GM18499 (cell line): ENCODE measurements around the gene CHN2.

Experiments used
- ATAC-seq: cut with Tn5 transposase; IDR thresholded peaks from one replicate; pipeline ENCODE4 v1.9.1; 2021; ENCODE audit warnings: moderate number of reproducible peaks; ENCODE audit not compliant: insufficient read depth, unreplicated experiment

The CHN2 gene

GRCh38 chr7:29381206-29382094 lies 186.9 kb downstream of the CHN2 start:
- no peak for ATAC-seq

GRCh38 chr7:29384277-29384676 lies 189.7 kb downstream of the CHN2 start:
- ATAC-seq, result no peak

- no peak for ATAC-seq
Measured at GRCh38 chr7:29385214-29385814, 190.7 kb downstream of the CHN2 start.

GRCh38 chr7:29386196-29386765 lies 191.7 kb downstream of the CHN2 start:
- no peak for ATAC-seq

GRCh38 chr7:29391262-29391661 lies 196.7 kb downstream of the CHN2 start:
- no peak for ATAC-seq

GRCh38 chr7:29394321-29394720 lies 199.7 kb downstream of the CHN2 start:
- ATAC-seq, result no peak

- no peak for ATAC-seq
Measured at GRCh38 chr7:29396563-29396962, 202.0 kb downstream of the CHN2 start.

GRCh38 chr7:29397398-29397797 lies 202.8 kb downstream of the CHN2 start:
- ATAC-seq, result no peak

GRCh38 chr7:29398011-29398410 lies 203.4 kb downstream of the CHN2 start:
- ATAC-seq, result no peak

GRCh38 chr7:29400437-29400836 lies 205.9 kb downstream of the CHN2 start:
- ATAC-seq, result no peak

GRCh38 chr7:29401769-29402168 lies 207.2 kb downstream of the CHN2 start:
- no peak for ATAC-seq

- ATAC-seq, result no peak
Measured at GRCh38 chr7:29405891-29406290, 211.3 kb downstream of the CHN2 start.

- ATAC-seq, result no peak
Measured at GRCh38 chr7:29406366-29406765, 211.8 kb downstream of the CHN2 start.

- ATAC-seq, result no peak
Measured at GRCh38 chr7:29408841-29409243, 214.3 kb downstream of the CHN2 start.

- no peak for ATAC-seq
Measured at GRCh38 chr7:29410996-29411395, 216.4 kb downstream of the CHN2 start.

- no peak for ATAC-seq
Measured at GRCh38 chr7:29412912-29413311, 218.3 kb downstream of the CHN2 start.

GRCh38 chr7:29413626-29414136 lies 219.1 kb downstream of the CHN2 start:
- no peak for ATAC-seq

- no peak for ATAC-seq
Measured at GRCh38 chr7:29414216-29414615, 219.6 kb downstream of the CHN2 start.

- ATAC-seq, result no peak
Measured at GRCh38 chr7:29415215-29415614, 220.6 kb downstream of the CHN2 start.

- ATAC-seq, result no peak
Measured at GRCh38 chr7:29416276-29416937, 221.8 kb downstream of the CHN2 start.

GRCh38 chr7:29416938-29417305 lies 222.3 kb downstream of the CHN2 start:
- ATAC-seq, result no peak
